Transverse colon (tissue), 4 donors: ENCODE results near the gene TMEM175. TPM values are rescaled to one million over a fixed set of nuclear protein-coding genes. Genes with fewer than 3 reads are reported as not detected.

ENCODE experiments used
- DNase-seq: peaks from one replicate; pipeline ENCODE4 v3.0.0-alpha.2; 2019
- H3K27ac ChIP-seq, 4 donors: fragments of 200-600 bp; sonication (generic); 2 replicates each; pipeline ENCODE4 v1.5.1; 2016 to 2018; ENCODE audit warnings: inconsistent platforms in 4 of 4
- H3K27me3 ChIP-seq: fragments of 200-600 bp; sonication (generic); 2 replicates; pipeline ENCODE4 v1.5.1; 2017; ENCODE audit warnings: inconsistent platforms
- H3K36me3 ChIP-seq, 4 donors: fragments of 200-600 bp; sonication (generic); 2 replicates each; pipeline ENCODE4 v1.5.1; 2017 to 2019; ENCODE audit warnings: inconsistent platforms in 4 of 4
- H3K4me1 ChIP-seq, 4 donors: fragments of 200-600 bp; sonication (generic); 2 replicates each; pipeline ENCODE4 v1.5.1; 2017 to 2020; ENCODE audit warnings: inconsistent platforms in 4 of 4
- H3K4me3 ChIP-seq, 4 donors: fragments of 200-600 bp; sonication (generic); 1 replicate in 1 of 4; 2 replicates in 3 of 4; pipeline versions ENCODE4 v1.5.1 to v1.6.1; 2017 to 2019; ENCODE audit warnings: inconsistent platforms in 4 of 4
- H3K9me3 ChIP-seq, 2 donors: fragments of 200-600 bp; sonication (generic); 2 replicates each; pipeline ENCODE4 v1.5.1; 2017 to 2019; ENCODE audit warnings: inconsistent platforms in 2 of 2
- EP300 ChIP-seq: sonication (generic); formaldehyde crosslinking; IDR thresholded peaks from one replicate; pipeline ENCODE4 v1.6.1; 2017; ENCODE audit warnings: antibody characterized with exemption, low read depth
- POLR2A ChIP-seq: fragments of 450-650 bp; IDR thresholded peaks from one replicate; pipeline ENCODE4 v1.6.1; 2016; ENCODE audit warnings: antibody characterized with exemption, mild to moderate bottlenecking, moderate library complexity
- POLR2AphosphoS5 ChIP-seq, 3 donors: sonication (generic); formaldehyde crosslinking; IDR thresholded peaks; one replicate each; pipeline ENCODE4 v1.6.1; 2016; ENCODE audit warnings: antibody characterized with exemption in 3 of 3
- WGBS, 2 donors: methylation state at CpG; one replicate each; pipeline ENCODE4 v1.1.5; 2018; ENCODE audit warnings: low coverage in 1 of 2; 5-methylcytosine and 5-hydroxymethylcytosine counted together
- in situ Hi-C, 4 donors: fragments of 200-750 bp; cut with MboI; loops; one replicate each; pipeline versions ENCODE4 v1.15.0 to v1.15.1; 2017; ENCODE audit warnings: low sequenced_read_pairs in 3 of 4, low pct_ligation_motif_present in 1 of 4, low pct_unique_long_range_greater_than_20kb in 1 of 4
- intact Hi-C: fragments of 100-400 bp; cut with DNase I; formaldehyde crosslinking; loops from one replicate; pipeline ENCODE4 v1.15.1; 2023; ENCODE audit warnings: low total_unique reads
- total RNA-seq, 4 donors: library from RNA; depleted of rRNA; stranded (reverse); fragments of >200 nt; gene quantifications; one replicate each; pipeline ENCODE4 v1.1.0, GENCODE V29; 2016
- TF ChIP-seq, protein P1 (sequence below), 5 experiments: fragments of 200-600 bp in 3 of 5; fragments of 450-650 bp in 2 of 5; sonication (generic) in 3 of 5; IDR thresholded peaks; 1 replicate in 2 of 5; 2 replicates in 3 of 5; pipeline ENCODE4 v1.5.1; 2016 to 2017; ENCODE audit warnings: antibody characterized with exemption in 5 of 5, inconsistent platforms in 3 of 5, mild to moderate bottlenecking in 2 of 5, moderate library complexity in 1 of 5

The TMEM175 gene
- total RNA-seq, 4 donors from 2014 or later = 44.0 to 116 (median 50.5) TPM

DNA sequence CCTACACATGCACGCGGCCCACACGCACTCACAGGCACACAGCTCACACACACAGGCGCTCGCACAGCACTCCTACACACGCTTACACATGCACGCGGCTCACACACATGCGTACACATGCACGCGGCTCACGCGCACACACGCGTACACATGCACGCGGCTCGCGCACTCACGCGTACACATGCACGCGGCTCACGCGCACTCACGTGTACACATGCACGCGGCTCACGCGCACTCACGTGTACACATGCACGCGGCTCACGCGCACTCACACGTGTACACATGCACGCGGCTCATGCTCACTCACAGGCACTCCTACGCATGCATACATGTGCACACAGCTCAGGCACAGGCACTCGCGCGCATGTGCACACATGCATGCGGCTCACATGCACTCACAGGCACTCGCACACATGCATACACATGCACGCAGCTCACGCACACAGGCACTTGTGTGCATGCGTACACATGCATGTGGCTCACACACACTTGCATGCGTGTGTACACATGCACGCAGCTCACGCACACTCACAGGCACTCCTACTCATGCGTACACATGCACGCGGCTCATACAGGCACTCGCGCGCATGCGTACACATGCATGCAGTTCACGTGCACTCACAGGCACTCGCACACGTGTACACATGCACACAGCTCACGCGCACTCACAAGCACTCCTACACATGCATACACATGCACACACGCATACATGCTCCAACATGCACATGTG lies 45.1 kb upstream of the TMEM175 start:
- TF ChIP-seq EP300 (no peak), POLR2AphosphoS5 (IDR thresholded peaks at IDR 0.05) (no peak), POLR2A (no peak)
- TF ChIP-seq, protein P1, sequence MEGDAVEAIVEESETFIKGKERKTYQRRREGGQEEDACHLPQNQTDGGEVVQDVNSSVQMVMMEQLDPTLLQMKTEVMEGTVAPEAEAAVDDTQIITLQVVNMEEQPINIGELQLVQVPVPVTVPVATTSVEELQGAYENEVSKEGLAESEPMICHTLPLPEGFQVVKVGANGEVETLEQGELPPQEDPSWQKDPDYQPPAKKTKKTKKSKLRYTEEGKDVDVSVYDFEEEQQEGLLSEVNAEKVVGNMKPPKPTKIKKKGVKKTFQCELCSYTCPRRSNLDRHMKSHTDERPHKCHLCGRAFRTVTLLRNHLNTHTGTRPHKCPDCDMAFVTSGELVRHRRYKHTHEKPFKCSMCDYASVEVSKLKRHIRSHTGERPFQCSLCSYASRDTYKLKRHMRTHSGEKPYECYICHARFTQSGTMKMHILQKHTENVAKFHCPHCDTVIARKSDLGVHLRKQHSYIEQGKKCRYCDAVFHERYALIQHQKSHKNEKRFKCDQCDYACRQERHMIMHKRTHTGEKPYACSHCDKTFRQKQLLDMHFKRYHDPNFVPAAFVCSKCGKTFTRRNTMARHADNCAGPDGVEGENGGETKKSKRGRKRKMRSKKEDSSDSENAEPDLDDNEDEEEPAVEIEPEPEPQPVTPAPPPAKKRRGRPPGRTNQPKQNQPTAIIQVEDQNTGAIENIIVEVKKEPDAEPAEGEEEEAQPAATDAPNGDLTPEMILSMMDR (IDR thresholded peaks at IDR 0.05) = no peak

DNA sequence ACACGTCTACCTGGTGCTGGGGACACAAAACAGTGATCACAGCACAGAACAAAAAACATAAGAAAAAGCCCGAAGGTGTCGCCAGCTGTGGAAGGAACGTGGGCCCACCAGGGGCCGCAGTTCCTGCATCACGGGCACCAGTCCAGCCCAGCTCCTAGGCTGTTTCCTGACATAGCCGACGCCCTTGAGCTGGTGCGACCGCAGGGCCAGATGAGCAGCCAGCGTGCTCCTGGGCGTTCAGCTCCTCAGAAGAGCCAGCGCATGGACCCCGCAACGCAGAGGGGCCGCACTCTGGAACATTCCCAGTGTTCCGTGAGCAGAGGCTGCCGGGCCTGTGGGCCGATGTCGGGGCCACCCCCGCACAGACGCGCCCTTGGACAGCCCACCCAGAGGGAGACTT lies 44.2 kb upstream of the TMEM175 start:
- WGBS, 2 donors = 90 to 100% methylated on average over 1 to 19 of the region's 23 CpGs
- peaks cover 0 to 43% (median 7%) of the 10 kb centered on the region in 4 donors for H3K36me3 ChIP-seq

More for the DNA sequence above, 45.1 kb upstream of the TMEM175 start:
- Histone ChIP-seq H3K4me1 (no peaks in the 10 kb centered on the region), H3K4me3 (no peak overlapping the region), H3K27me3 (no peaks in the 10 kb centered on the region), H3K9me3 (no peaks in the 10 kb centered on the region), H3K27ac (no peak overlapping the region), H3K36me3 (peaks cover 0 to 42% (median 5%) of the 10 kb centered on the region in 4 donors)
- DNase-seq = no peak
- in situ Hi-C loops = no loop called here
- intact Hi-C loops = no loop called here
- WGBS, 2 donors = 96 to 97% methylated on average over 13 to 63 of the region's 63 CpGs

DNA sequence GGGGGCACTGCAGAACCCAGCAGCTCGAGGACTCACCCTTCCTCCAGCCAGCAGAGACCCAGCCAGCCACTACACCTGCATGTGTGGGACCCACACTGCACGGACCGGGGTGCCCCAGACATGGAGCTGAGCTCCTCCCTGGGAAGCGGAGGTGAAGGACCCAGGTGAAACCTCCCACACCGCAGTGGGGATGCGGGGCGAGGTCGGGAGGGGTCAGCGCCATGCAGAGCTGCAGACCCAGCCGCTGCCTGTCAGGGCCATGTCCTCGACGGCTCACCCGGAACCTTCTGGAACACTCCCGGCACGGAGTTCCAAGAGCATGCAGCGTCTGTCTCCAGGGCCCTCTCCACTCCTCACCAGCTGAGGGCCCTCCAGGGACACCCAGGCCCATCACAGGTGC lies 42.7 kb upstream of the TMEM175 start:
- H3K36me3 ChIP-seq = peaks cover 0 to 43% (median 9%) of the 10 kb centered on the region in 4 donors

More for the DNA sequence above, 44.2 kb upstream of the TMEM175 start:
- in situ Hi-C loops (no loop called here), intact Hi-C loops (no loop called here)
- no peak for DNase-seq
- no peaks in the 10 kb centered on the region for H3K9me3 ChIP-seq
- H3K27ac ChIP-seq = no peak overlapping the region
- H3K27me3 ChIP-seq = no peaks in the 10 kb centered on the region
- TF ChIP-seq EP300 (no peak), POLR2A (no peak), POLR2AphosphoS5 (IDR thresholded peaks at IDR 0.05) (no peak)
- TF ChIP-seq, protein P1 (IDR thresholded peaks at IDR 0.05) = no peak
- no peak overlapping the region for H3K4me3 ChIP-seq
- H3K4me1 ChIP-seq = no peaks in the 10 kb centered on the region

DNA sequence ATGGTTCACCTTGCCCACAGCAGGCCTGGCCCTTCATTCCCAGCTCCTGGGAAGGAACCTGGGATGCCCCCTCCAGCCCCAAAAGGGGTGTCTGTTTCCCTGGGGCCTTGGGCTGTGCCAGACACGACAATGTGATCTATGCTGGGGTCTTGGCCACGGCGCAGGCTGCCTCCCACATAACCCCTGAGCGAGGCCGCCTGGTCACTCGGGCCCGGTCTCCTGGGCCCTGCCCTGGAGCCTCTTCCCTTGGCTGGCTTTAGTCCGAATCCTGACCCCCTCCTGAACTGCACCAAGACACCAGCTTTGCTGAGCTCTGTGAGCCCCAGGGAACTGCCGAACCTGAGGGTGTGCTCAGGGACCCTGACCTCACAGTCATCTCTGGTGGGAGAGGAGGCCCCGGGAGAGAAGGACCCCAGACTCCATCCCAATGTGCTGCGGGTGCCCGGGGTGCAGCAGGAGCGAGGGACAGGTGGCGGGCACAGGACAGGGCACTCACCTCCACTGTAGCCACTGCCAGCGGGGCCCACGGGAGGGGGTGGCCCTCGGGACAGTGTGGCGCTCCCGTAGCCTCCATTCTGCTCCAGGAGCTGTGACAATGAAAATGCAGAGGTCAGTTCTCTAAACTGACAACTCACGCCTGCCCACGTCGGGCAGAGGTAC lies 42.1 kb upstream of the TMEM175 start:
- TF ChIP-seq, protein P1 (IDR thresholded peaks at IDR 0.05) = no peak
- TF ChIP-seq EP300 = no peak
- no peak for TF ChIP-seq POLR2AphosphoS5 (IDR thresholded peaks at IDR 0.05)
- TF ChIP-seq POLR2A = no peak
- WGBS, 2 donors = 94% methylated on average over 19 of the region's 22 CpGs; no CpG with 5 or more reads in 1 of the 2 donors
- Histone ChIP-seq H3K4me1 (no peaks in the 10 kb centered on the region), H3K27ac (no peak overlapping the region), H3K27me3 (no peaks in the 10 kb centered on the region), H3K36me3 (peaks cover 0 to 43% (median 9%) of the 10 kb centered on the region in 4 donors), H3K9me3 (no peaks in the 10 kb centered on the region), H3K4me3 (no peak overlapping the region)
- in situ Hi-C loops (no loop called here), intact Hi-C loops (no loop called here)
- no peak for DNase-seq

More for the DNA sequence above, 42.7 kb upstream of the TMEM175 start:
- WGBS, 2 donors = 95 to 100% methylated on average over 1 to 16 of the region's 16 CpGs
- no peak for TF ChIP-seq POLR2AphosphoS5 (IDR thresholded peaks at IDR 0.05)
- no peak for TF ChIP-seq POLR2A
- TF ChIP-seq EP300 = no peak
- TF ChIP-seq, protein P1 (IDR thresholded peaks at IDR 0.05) = no peak
- intact Hi-C loops = no loop called here
- H3K4me1 ChIP-seq = no peaks in the 10 kb centered on the region
- no peak overlapping the region for H3K27ac ChIP-seq
- H3K9me3 ChIP-seq = no peaks in the 10 kb centered on the region
- H3K4me3 ChIP-seq = no peak overlapping the region
- DNase-seq = no peak
- no peaks in the 10 kb centered on the region for H3K27me3 ChIP-seq
- in situ Hi-C loops = no loop called here
